Measurements from ENCODE around the gene COL6A1.
A peak's percentile ranks its signal among the peaks of the same experiment; 100 is the strongest.

Gene COL6A1

DNA sequence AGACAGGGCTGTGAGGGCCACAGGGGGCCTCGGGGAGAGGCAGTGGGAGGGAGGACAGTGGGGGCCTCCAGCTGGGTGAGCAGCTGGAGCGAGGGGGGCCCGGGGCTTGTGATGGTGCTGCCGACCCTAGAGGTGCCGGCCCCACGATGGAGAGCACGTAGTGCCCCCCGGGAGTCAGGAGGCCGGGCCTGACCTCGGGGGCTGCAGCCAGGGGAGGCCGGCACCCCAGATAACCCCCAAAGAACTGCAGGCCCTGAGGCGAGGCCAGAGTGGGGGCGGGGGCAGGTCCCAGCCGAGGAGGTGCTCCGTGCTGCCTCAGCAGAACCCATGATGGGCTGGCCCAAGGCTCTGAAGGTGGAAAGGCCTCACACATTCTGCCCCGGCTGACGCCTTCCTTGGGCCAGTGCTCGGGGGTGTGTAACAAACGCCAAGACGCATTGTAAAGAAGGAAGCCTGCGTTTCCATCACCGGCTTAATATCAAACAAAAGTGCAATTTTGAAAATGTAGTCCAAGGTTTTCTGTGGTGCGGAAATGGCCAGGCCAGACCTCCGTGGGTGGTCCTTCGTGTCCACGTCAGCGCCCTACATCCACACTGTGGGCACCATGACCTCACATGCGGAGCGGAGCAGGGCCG lies 55.2 kb downstream of the COL6A1 start:
- no peak overlapping the region for H3K4me3 ChIP-seq (ENCODE audit: control insufficient read depth, low read depth, low read length)
- DNase-seq (ENCODE audit: low read depth) = no peak
- TF ChIP-seq, protein P1, sequence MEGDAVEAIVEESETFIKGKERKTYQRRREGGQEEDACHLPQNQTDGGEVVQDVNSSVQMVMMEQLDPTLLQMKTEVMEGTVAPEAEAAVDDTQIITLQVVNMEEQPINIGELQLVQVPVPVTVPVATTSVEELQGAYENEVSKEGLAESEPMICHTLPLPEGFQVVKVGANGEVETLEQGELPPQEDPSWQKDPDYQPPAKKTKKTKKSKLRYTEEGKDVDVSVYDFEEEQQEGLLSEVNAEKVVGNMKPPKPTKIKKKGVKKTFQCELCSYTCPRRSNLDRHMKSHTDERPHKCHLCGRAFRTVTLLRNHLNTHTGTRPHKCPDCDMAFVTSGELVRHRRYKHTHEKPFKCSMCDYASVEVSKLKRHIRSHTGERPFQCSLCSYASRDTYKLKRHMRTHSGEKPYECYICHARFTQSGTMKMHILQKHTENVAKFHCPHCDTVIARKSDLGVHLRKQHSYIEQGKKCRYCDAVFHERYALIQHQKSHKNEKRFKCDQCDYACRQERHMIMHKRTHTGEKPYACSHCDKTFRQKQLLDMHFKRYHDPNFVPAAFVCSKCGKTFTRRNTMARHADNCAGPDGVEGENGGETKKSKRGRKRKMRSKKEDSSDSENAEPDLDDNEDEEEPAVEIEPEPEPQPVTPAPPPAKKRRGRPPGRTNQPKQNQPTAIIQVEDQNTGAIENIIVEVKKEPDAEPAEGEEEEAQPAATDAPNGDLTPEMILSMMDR (conservative IDR thresholded peaks at IDR 0.05; ENCODE audit: control insufficient read depth, insufficient read depth, low read depth, low read length) = no peak

DNA sequence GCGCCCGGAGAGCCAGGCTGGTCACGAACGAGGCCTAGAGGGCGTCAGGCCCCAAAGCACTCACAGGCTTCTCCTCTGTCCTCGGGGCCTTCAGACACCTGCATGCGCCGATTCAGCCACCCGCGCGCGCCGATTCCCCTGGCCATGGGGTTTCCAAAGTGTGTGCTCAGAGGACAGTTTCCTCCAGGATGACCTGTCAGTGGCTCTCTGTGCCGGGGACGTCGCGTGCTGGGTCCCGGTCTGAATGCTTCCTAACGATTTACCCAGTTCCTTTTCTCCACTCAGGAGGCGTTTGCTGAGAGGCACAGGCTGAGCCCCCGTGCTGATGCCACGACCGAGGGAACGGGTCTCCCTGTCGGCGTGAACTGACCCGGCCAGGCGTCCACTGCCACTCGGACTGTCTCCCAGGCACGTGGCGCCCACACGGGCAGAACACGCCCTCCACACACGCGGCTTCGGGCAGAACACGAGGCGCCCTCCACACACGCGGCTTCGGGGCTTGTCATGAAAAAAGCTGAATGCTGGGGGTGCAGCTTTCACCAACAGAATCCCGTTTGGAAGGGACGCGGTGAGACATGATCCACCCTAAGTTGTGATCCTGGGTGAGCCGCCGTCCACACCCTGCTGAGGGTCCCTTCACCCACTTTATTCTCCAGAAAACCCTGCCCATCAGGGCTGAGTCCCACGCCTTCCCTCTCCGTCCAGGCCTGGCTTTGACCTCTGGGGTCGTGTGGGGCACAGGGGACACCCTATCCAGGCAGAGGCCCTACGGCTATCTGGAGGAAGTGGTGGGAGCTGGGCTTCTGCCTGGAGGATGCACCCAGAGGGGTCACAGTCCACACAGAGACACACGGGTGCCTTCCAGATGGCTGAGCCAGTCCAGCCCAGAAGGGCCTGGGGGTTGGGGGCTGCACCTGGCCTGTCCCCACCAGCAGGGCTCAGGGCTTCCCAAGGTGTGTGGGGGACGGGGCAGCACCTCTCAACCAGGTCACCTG lies 56.1 kb downstream of the COL6A1 start:
- TF ChIP-seq, protein P1 (conservative IDR thresholded peaks at IDR 0.05; ENCODE audit: control insufficient read depth, insufficient read depth, low read depth, low read length) = no peak
- no peak for DNase-seq (ENCODE audit: low read depth)
- no peak overlapping the region for H3K4me3 ChIP-seq (ENCODE audit: control insufficient read depth, low read depth, low read length)

DNA sequence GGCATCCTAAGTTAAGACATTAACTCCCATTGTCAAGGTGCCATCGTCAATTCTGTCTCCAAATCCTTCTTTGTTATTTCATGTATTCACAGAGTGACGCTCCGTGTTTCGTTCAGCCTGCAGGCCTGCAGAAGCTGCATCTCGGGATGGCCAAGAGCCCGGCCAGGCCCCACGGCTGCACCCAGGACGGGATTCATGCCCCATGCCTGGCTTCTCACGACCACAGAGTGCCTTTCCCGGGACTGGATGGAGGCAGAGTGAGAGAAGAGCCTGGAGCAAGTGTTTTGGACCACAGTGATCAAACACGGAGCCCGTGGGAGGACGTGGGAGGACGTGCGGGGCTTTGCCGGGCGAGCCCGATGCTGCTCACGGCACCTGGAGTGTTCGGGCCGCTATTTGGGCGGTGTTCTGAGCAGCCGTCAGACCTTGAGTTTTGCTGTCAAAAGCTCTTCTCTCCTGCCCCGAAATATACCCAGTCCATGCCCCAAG lies 56.8 kb downstream of the COL6A1 start:
- H3K4me3 ChIP-seq (ENCODE audit: control insufficient read depth, low read depth, low read length) = no peak overlapping the region
- no peak for DNase-seq (ENCODE audit: low read depth)
- TF ChIP-seq, protein P1 (conservative IDR thresholded peaks at IDR 0.05; ENCODE audit: control insufficient read depth, insufficient read depth, low read depth, low read length) = no peak

DNA sequence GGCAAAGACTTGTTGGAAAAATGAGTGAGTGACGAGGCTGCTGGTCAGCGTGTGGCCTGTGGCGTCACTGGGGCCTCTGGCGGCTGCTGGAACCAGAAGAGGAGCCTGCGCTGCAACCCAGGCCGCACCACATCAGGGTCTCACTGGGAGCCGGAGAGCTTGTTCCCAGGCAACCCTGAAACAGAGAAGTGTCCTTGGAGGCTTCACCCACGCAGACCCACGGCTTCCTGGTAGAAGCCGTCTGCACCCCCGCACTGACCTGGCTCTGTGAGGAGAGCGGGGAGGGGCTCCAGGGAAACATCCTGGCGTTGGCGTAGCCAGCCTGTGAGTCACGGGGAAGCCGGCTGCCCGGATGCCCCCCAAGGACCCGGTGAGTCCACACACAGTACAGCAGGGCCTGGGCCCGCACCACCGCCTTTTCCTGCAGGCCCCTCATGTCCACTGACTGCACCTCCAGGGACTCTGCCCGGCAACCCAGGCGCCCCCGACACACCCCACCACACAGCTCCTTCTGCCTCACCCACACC lies 57.4 kb downstream of the COL6A1 start:
- peak; percentile 99 for DNase-seq (ENCODE audit: low read depth)
- TF ChIP-seq, protein P1 (conservative IDR thresholded peaks at IDR 0.05; ENCODE audit: control insufficient read depth, insufficient read depth, low read depth, low read length) = no peak
- H3K4me3 ChIP-seq (ENCODE audit: control insufficient read depth, low read depth, low read length) = no peak overlapping the region

DNA sequence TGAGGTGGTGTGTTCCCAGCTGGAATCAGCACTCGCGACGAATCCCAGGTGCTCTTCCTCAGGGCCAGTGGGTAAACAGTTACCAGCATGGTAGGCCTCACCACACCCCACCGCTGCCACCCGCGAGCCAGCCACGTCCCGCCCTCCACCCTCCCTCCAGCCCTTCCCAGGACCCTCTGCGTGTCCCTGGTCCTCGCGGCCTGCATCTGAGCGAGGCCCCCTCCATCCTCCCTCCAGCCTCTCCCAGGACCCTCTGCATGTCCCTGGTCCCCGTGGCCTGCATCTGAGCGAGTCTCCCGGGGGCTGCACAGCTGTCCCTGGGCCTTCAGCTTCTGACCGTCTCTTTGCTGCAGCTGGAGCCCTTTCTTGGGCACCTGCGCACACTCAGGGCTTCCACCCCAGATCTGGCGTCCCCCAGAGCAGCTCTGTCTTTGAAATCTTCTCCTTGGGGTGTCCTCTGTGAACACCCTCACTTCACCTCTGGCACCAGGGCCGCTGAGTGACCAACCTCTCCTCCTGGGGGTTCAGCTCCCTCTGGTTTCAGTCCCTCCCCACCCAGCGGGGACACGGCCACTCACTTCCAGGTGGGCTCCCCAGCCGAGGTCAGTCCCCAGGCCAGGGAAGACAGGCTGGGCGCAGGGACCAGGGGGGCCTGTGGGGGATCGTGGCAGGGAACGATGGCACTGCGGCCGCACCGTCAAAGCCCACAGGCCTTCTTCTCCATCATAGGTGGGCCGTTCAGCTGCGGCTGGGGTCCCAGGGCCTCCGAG lies 58.5 kb downstream of the COL6A1 start:
- no peak for DNase-seq (ENCODE audit: low read depth)
- TF ChIP-seq, protein P1 (conservative IDR thresholded peaks at IDR 0.05; ENCODE audit: control insufficient read depth, insufficient read depth, low read depth, low read length) = no peak

DNA sequence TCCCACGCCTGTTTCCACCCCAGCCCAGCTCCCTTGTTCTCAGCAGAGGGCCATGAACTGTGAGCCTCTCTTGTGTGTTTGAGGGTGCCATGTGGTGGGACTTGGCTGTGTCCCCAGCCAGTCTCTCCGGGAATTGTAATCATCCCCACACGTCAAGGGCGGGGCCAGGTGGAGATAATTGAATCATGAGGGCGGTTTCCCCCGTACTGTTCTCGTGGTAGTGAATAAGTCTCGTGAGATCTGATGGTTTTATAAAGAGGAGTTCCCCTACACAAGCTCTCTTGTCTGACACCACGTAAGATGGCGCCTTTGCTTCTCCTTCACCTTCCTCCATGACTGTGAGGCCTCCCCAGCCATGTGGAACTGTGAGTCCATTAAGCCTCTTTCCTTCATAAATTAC lies 59.1 kb downstream of the COL6A1 start:
- TF ChIP-seq, protein P1 (conservative IDR thresholded peaks at IDR 0.05; ENCODE audit: control insufficient read depth, insufficient read depth, low read depth, low read length) = no peak
- no peak overlapping the region for H3K4me3 ChIP-seq (ENCODE audit: control insufficient read depth, low read depth, low read length)

More for the DNA sequence above, 58.5 kb downstream of the COL6A1 start:
- H3K4me3 ChIP-seq (ENCODE audit: control insufficient read depth, low read depth, low read length) = no peak overlapping the region

More for the DNA sequence above, 59.1 kb downstream of the COL6A1 start:
- DNase-seq (ENCODE audit: low read depth) = peak; percentile 76

All from fibroblast of mammary gland (primary cell).